Parathyroid adenoma (tissue), 2 donors: ENCODE results near the gene ZNF236.
A peak's percentile ranks its signal among the peaks of the same experiment; 100 is the strongest.

Source experiments
- H2AFZ ChIP-seq: fragments of 300-600 bp; sonication (generic); one replicate; pipeline ENCODE4 v1.7.0; 2017; ENCODE audit warnings: antibody characterized with exemption, mild to moderate bottlenecking
- H3K27ac ChIP-seq: fragments of 300-600 bp; sonication (generic); one replicate; pipeline ENCODE4 v1.7.0; 2017
- H3K27me3 ChIP-seq: fragments of 300-600 bp; sonication (generic); one replicate; pipeline ENCODE4 v1.7.0; 2017; ENCODE audit warnings: low read length; ENCODE audit not compliant: control insufficient read depth, insufficient read depth
- H3K36me3 ChIP-seq: fragments of 300-600 bp; sonication (generic); one replicate; pipeline ENCODE4 v1.7.0; 2017; ENCODE audit warnings: low read length; ENCODE audit not compliant: control insufficient read depth, insufficient read depth
- H3K4me1 ChIP-seq: fragments of 300-600 bp; sonication (generic); one replicate; pipeline ENCODE4 v1.7.0; 2017; ENCODE audit warnings: control low read depth
- H3K4me2 ChIP-seq: fragments of 300-600 bp; sonication (generic); one replicate; pipeline ENCODE4 v1.7.0; 2017; ENCODE audit warnings: low read length
- H3K4me3 ChIP-seq: fragments of 300-600 bp; sonication (generic); one replicate; pipeline ENCODE4 v1.7.0; 2017; ENCODE audit warnings: low read depth, low read length
- H3K79me2 ChIP-seq: fragments of 300-600 bp; sonication (generic); one replicate; pipeline ENCODE4 v1.7.0; 2017; ENCODE audit warnings: control low read depth
- H3K9ac ChIP-seq: fragments of 300-600 bp; sonication (generic); one replicate; pipeline ENCODE4 v1.7.0; 2017; ENCODE audit warnings: mild to moderate bottlenecking
- H3K9me3 ChIP-seq: fragments of 300-600 bp; sonication (generic); one replicate; pipeline ENCODE4 v1.7.0; 2017; ENCODE audit warnings: low read length; ENCODE audit not compliant: control insufficient read depth
- CTCF ChIP-seq: fragments of 300-600 bp; sonication (generic); IDR thresholded peaks from one replicate; pipeline ENCODE4 v1.7.0; 2017; ENCODE audit warnings: antibody characterized with exemption, mild to moderate bottlenecking
- donor health status: primary hyperparathyroidism.

Gene ZNF236

GRCh38 chr18:76948345-76948744 lies 126.0 kb downstream of the ZNF236 start:
- TF ChIP-seq CTCF = no peak
- H3K4me2 ChIP-seq = no peak overlapping the region
- no peaks in the 10 kb centered on the region for H3K79me2 ChIP-seq
- no peak overlapping the region for H2AFZ ChIP-seq
- no peaks in the 10 kb centered on the region for H3K9me3 ChIP-seq
- no peak overlapping the region for H3K27ac ChIP-seq
- H3K4me3 ChIP-seq = no peak overlapping the region
- H3K27me3 ChIP-seq = no peaks in the 10 kb centered on the region
- H3K9ac ChIP-seq = no peak overlapping the region
- peaks cover 6% of the 10 kb centered on the region for H3K4me1 ChIP-seq
- H3K36me3 ChIP-seq = no peaks in the 10 kb centered on the region

- Histone ChIP-seq H3K9me3 (no peaks in the 10 kb centered on the region), H3K27me3 (no peaks in the 10 kb centered on the region), H3K79me2 (peaks cover 4% of the 10 kb centered on the region), H2AFZ (no peak overlapping the region), H3K27ac (no peak overlapping the region), H3K4me1 (peaks cover 13% of the 10 kb centered on the region), H3K9ac (no peak overlapping the region), H3K4me2 (no peak overlapping the region), H3K36me3 (no peaks in the 10 kb centered on the region), H3K4me3 (no peak overlapping the region)
- TF ChIP-seq CTCF = no peak
Observed at GRCh38 chr18:76951456-76952247, 129.3 kb downstream of the ZNF236 start.

- no peak for TF ChIP-seq CTCF
- Histone ChIP-seq H2AFZ (peak overlapping the region; percentile 50), H3K9ac (no peak overlapping the region), H3K36me3 (no peaks in the 10 kb centered on the region), H3K4me2 (no peak overlapping the region), H3K9me3 (no peaks in the 10 kb centered on the region), H3K79me2 (peaks cover 6% of the 10 kb centered on the region), H3K4me3 (no peak overlapping the region), H3K4me1 (peaks cover 13% of the 10 kb centered on the region), H3K27me3 (no peaks in the 10 kb centered on the region), H3K27ac (peak overlapping the region; percentile 60)
Observed at GRCh38 chr18:76952747-76953146, 130.4 kb downstream of the ZNF236 start.

- no peak overlapping the region for H3K9ac ChIP-seq
- peak overlapping the region; percentile 50 for H2AFZ ChIP-seq
- H3K4me3 ChIP-seq = no peak overlapping the region
- no peaks in the 10 kb centered on the region for H3K27me3 ChIP-seq
- peak overlapping the region; percentile 60 for H3K27ac ChIP-seq
- peaks cover 14% of the 10 kb centered on the region for H3K4me1 ChIP-seq
- no peak for TF ChIP-seq CTCF
- no peaks in the 10 kb centered on the region for H3K36me3 ChIP-seq
- no peak overlapping the region for H3K4me2 ChIP-seq
- no peaks in the 10 kb centered on the region for H3K9me3 ChIP-seq
- H3K79me2 ChIP-seq = peaks cover 6% of the 10 kb centered on the region
Observed at GRCh38 chr18:76953156-76953555, 130.8 kb downstream of the ZNF236 start.
